ENCODE results near the gene ATP2A1.

GRCh38 chr16:28904363-28904762 lies 26.1 kb downstream of the ATP2A1 start:
- no peak for TF ChIP-seq CTCF (IDR thresholded peaks at IDR 0.05)
- no peak for TF ChIP-seq ZFX (IDR thresholded peaks at IDR 0.05; ENCODE audit: borderline replicate concordance)
